ENCODE measurements around the gene ANKRD2.

ANKRD2 gene

GRCh38 chr10:97618733-97619132 is 46.2 kb downstream of the ANKRD2 start:
- TF ChIP-seq CTCF (IDR thresholded peaks at IDR 0.05; ENCODE audit: control insufficient read depth, extremely low read depth, insufficient read depth): no peak
- no peak for DNase-seq (ENCODE audit: low read depth)
- no peak overlapping the region for H3K4me3 ChIP-seq (ENCODE audit: low read depth, low read length)

- no peak overlapping the region for H3K4me3 ChIP-seq (ENCODE audit: low read depth, low read length)
- no peak for TF ChIP-seq CTCF (IDR thresholded peaks at IDR 0.05; ENCODE audit: control insufficient read depth, extremely low read depth, insufficient read depth)
- no peak for DNase-seq (ENCODE audit: low read depth)
These were observed 50.7 kb downstream of the ANKRD2 start for GRCh38 chr10:97623277-97623676.

- TF ChIP-seq CTCF (IDR thresholded peaks at IDR 0.05; ENCODE audit: control insufficient read depth, extremely low read depth, insufficient read depth): no peak
- no peak for DNase-seq (ENCODE audit: low read depth)
- H3K4me3 ChIP-seq (ENCODE audit: low read depth, low read length): no peak overlapping the region
These were observed 55.2 kb downstream of the ANKRD2 start for GRCh38 chr10:97627731-97628130.

- TF ChIP-seq CTCF (IDR thresholded peaks at IDR 0.05; ENCODE audit: control insufficient read depth, extremely low read depth, insufficient read depth): no peak
- H3K4me3 ChIP-seq (ENCODE audit: low read depth, low read length): no peak overlapping the region
- DNase-seq (ENCODE audit: low read depth): no peak
These were observed 55.6 kb downstream of the ANKRD2 start for GRCh38 chr10:97628228-97628627.

- DNase-seq (ENCODE audit: low read depth): no peak
These were observed 56.7 kb downstream of the ANKRD2 start for GRCh38 chr10:97629289-97629688.

GRCh38 chr10:97631098-97631497 is 58.5 kb downstream of the ANKRD2 start:
- no peak for DNase-seq (ENCODE audit: low read depth)
- no peak overlapping the region for H3K4me3 ChIP-seq (ENCODE audit: low read depth, low read length)
- TF ChIP-seq CTCF (IDR thresholded peaks at IDR 0.05; ENCODE audit: control insufficient read depth, extremely low read depth, insufficient read depth): no peak

More at GRCh38 chr10:97629289-97629688, 56.7 kb downstream of the ANKRD2 start:
- no peak overlapping the region for H3K4me3 ChIP-seq (ENCODE audit: low read depth, low read length)
- no peak for TF ChIP-seq CTCF (IDR thresholded peaks at IDR 0.05; ENCODE audit: control insufficient read depth, extremely low read depth, insufficient read depth)

Measured in LNCaP clone FGC (cell line).